Measurements from ENCODE around the gene ITGA11. TPM values are rescaled to one million over a fixed set of nuclear protein-coding genes. Genes with fewer than 3 reads are reported as not detected.

The ITGA11 gene
- total and polyA plus RNA-seq, 2 of the 4 experiments (the other 2 are of a cell fraction), result 4.1 to 6.6 TPM

DNA sequence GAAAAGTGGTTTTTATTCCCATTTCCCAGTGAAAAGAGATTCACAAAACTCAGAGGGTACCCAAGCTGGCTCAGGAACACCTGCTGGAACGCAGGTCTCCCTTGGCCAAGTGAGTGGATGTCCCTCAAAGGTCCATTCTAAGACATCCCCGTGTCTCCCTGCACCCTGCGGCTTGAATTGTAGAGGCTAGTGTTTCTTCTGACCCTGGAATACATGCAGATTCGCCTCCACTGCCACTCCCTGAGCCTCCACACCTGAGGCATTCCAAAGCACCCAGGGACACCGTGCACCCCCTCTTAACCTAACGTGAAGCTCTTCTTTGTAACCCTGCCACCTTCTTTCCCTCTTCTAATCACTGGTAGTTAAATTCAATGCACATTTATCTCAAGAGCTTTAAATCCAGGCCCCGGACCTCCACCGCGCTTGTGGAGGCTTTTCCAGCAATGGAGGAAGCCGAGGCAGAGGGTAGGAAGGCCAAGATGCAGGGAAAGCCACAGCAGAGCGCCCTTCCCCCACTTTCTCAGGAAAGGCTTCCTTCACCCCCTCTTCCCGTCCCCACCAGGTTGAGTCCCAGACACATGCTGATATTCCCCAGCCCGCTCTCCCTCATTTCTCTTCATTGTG is 590 bp upstream of the ITGA11 start:
- Histone ChIP-seq H3K4me2 (ENCODE audit: low read depth, low read length) (peak overlapping the region; percentile 63), H4K8ac (ENCODE audit: low read depth in 2 of 2, low read length in 2 of 2) (peak overlapping the region in 1 of 2 experiments; percentile 55; a peak in 1 of 4 replicates), H2BK5ac (ENCODE audit: low read depth, low read length, poor library complexity, severe bottlenecking) (no peak overlapping the region), H2BK15ac (ENCODE audit: low read depth, low read length) (no peak overlapping the region; the same call in 2 of the 3 replicates), H2BK20ac (ENCODE audit: low read depth, low read length) (peak overlapping the region; percentile 81), H3K4ac (ENCODE audit: low read depth, low read length) (peak overlapping the region; percentile 53), H3K18ac (ENCODE audit: low read depth, low read length) (0 out of 2 replicates have a peak overlapping the region, but pooled peaks have one; percentile 6), H3K36me3 (ENCODE audit: control insufficient read depth, insufficient read depth, low read length) (no peaks in the 10 kb centered on the region), H2AFZ (replicated peaks; ENCODE audit: low read length, poor library complexity) (peak overlapping the region; percentile 94), H4K20me1 (ENCODE audit: insufficient read depth, low read length) (peaks cover 19% of the 10 kb centered on the region; the same call in 1 of the 2 replicates), H3K9me1 (ENCODE audit: insufficient read depth, low read length) (peaks cover 10% of the 10 kb centered on the region), H3K9ac (ENCODE audit: low read depth, low read length) (no peak overlapping the region), H3K9me3 (ENCODE audit: control insufficient read depth, insufficient read depth, low read length) (no peaks in the 10 kb centered on the region), H3K27me3 (ENCODE audit: control insufficient read depth, insufficient read depth, low read length) (peaks cover 42% of the 10 kb centered on the region), H3K14ac (replicated peaks; ENCODE audit: low read depth, low read length) (peak overlapping the region; percentile 73; the same call in 1 of the 2 replicates), H2BK120ac (ENCODE audit: low read depth, low read length) (peak overlapping the region; percentile 62), H4K5ac (ENCODE audit: low read depth, low read length) (no peak overlapping the region), H3K79me1 (ENCODE audit: low read depth in 1 of 2, low read length in 2 of 2) (peaks cover 4 to 32% of the 10 kb centered on the region in 2 experiments; a peak in 3 of 4 replicates), H3K23ac (ENCODE audit: low read depth, low read length) (0 out of 2 replicates have a peak overlapping the region, but pooled peaks have one; percentile 56), H2AK5ac (ENCODE audit: low read depth, low read length) (peak overlapping the region; percentile 38), H3K27ac (ENCODE audit: insufficient read depth, low read length) (no peak overlapping the region), H3K56ac (ENCODE audit: extremely low read depth, insufficient read depth, low read length) (no peak overlapping the region; the same call in 1 of the 2 replicates), H3K4me1 (ENCODE audit: control insufficient read depth, insufficient read depth, low read length) (peaks cover 11% of the 10 kb centered on the region), H3K4me3 (ENCODE audit: insufficient read depth, low read depth, low read length) (peak overlapping the region; percentile 57; the same call in 1 of the 2 replicates), H4K91ac (ENCODE audit: insufficient read depth, low read depth, low read length) (peak overlapping the region; percentile 43; the same call in 1 of the 2 replicates), H2AK9ac (replicated peaks; ENCODE audit: low read depth, low read length, poor library complexity) (no peak overlapping the region)
- ChIA-PET POLR2A (ENCODE audit: unreplicated experiment) (no interaction called here), CTCF (no interaction called here)
- DNase-seq (no peak), ATAC-seq (ENCODE audit: low read depth) (no peak)
- TF ChIP-seq MXI1 (IDR thresholded peaks at IDR 0.05; ENCODE audit: borderline replicate concordance, low read depth, low read length) (no peak), RFX5 (IDR thresholded peaks at IDR 0.05; ENCODE audit: low read depth, low read length) (no peak), MAZ (IDR thresholded peaks at IDR 0.05; ENCODE audit: borderline replicate concordance, low read depth, low read length) (no peak; the same call in 1 of the 2 replicates), POLR2A (IDR thresholded peaks at IDR 0.05; ENCODE audit: low read depth, low read length) (no peak), MAFK (IDR thresholded peaks at IDR 0.05; ENCODE audit: low read depth, low read length) (no peak), NFE2L2 (IDR thresholded peaks at IDR 0.05; ENCODE audit: low read depth, low read length) (no peak), ELK1 (IDR thresholded peaks at IDR 0.05; ENCODE audit: borderline replicate concordance, low read depth, low read length) (no peak), RAD21 (IDR thresholded peaks at IDR 0.05; ENCODE audit: low read length) (no peak), FOS (IDR thresholded peaks at IDR 0.05; ENCODE audit: low read depth, low read length) (no peak), CHD1 (IDR thresholded peaks at IDR 0.05; ENCODE audit: low read depth, low read length) (no peak)
- in situ Hi-C loops (cut with MboI; ENCODE audit: low sequenced_read_pairs) (no loop called here), intact Hi-C loops (cut with micrococcal nuclease) (loop anchor here (5.0 kb wide), 1 partner anchor 125 kb away; no protein-coding TSS in a partner anchor), dilution Hi-C loops (cut with HindIII; ENCODE audit: low sequenced_read_pairs, unreplicated experiment) (no loop called here)
- BruUV-seq (replicated peaks), result no TSS peak
- 63% methylated on average over 3 of the region's 13 CpGs; no CpG with 5 or more reads in 1 of the 2 experiments for WGBS, 2 experiments (ENCODE audit: extremely low coverage in 2 of 2, insufficient read length in 1 of 2)

All from IMR-90 (cell line).